ENCODE measurements around the gene SNORC.

DNA sequence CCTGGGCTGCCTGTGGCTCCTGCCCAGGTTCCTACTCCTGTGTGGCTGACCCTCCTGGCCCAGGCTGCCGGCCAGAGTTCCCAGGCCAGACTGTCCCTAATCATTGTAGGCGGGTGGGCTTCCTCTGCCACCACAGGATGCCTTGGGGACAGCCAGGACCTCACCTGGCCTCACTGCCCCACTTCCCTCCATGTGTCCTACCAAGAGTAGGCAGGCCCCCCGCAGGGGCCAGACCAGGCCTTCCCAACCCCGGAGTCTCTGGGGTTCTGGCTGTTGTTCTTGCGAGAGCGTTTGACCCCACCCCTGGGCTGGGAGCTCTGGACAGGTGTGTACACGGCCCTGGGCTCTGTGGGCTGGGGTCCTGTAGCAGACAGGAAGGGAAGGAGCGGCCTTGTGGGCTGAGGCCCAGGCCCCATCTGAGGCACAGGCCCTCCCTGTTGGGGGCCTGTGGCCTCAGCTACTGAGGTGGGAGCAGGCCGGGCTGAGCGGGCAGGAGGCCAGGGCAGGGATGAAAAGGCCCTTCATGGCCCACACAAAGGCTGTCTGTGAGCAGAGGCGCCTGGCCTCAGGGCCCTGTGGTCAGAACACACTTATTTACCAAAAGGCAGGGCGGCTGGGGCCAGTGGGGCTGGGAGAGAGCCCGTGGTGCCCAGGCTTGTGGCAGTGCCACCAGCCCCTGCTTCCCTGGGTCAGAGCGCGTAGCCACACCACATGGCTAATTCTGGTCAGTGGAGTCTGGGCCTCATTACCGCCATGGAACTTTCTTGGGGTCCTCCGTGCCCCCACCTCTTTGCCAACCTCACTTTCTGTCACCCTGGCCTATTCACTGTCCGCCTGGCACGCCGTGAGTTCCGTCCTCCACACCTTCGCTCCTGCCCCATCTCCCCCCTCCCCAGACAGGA is 2.0 kb downstream of the SNORC start:
- TF ChIP-seq, protein P1, sequence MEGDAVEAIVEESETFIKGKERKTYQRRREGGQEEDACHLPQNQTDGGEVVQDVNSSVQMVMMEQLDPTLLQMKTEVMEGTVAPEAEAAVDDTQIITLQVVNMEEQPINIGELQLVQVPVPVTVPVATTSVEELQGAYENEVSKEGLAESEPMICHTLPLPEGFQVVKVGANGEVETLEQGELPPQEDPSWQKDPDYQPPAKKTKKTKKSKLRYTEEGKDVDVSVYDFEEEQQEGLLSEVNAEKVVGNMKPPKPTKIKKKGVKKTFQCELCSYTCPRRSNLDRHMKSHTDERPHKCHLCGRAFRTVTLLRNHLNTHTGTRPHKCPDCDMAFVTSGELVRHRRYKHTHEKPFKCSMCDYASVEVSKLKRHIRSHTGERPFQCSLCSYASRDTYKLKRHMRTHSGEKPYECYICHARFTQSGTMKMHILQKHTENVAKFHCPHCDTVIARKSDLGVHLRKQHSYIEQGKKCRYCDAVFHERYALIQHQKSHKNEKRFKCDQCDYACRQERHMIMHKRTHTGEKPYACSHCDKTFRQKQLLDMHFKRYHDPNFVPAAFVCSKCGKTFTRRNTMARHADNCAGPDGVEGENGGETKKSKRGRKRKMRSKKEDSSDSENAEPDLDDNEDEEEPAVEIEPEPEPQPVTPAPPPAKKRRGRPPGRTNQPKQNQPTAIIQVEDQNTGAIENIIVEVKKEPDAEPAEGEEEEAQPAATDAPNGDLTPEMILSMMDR (IDR thresholded peaks at IDR 0.05) = no peak
- no peak for TF ChIP-seq POLR2A (IDR thresholded peaks at IDR 0.05)
